GM12878 (cell line): ENCODE data around the gene RPRML. TPM values are rescaled to one million over a fixed set of nuclear protein-coding genes. Genes with fewer than 3 reads are reported as not detected.
A peak's percentile ranks its signal among the peaks of the same experiment; 100 is the strongest.
"Not testable (repeated sequence)": the region's sequence is repeated elsewhere in the genome, so short reads cannot be mapped to it uniquely, and the experiment has no call there.

ENCODE experiments used
- ATAC-seq: fragments of 200-7000 bp; cut with Tn5 transposase; 3 replicates; pipeline ENCODE4 v1.9.1; 2020; ENCODE audit warnings: mild to moderate bottlenecking, moderate library complexity
- BruUV-seq: library from RNA; stranded (reverse); fragments of 400-500 nt; replicated peaks from 2 replicates; lab custom pipeline; 2021; lab: Mats Ljungman, UMichigan
- CTCF ChIA-PET: fragments of 300-600 bp; sonication (Branson Sonifier 250); formaldehyde crosslinking; extraction: SDS; loops from one replicate; lab custom pipeline; 2021; ENCODE audit warnings: inconsistent platforms; lab: Yijun Ruan, JAX
- POLR2A ChIA-PET: fragments of 350-600 bp; formaldehyde crosslinking; extraction: SDS; loops from one replicate; lab custom pipeline; 2021; ENCODE audit warnings: inconsistent platforms; lab: Charles Lee
- RAD21 ChIA-PET: fragments of 300-600 bp; sonication (Branson Sonifier 250); formaldehyde crosslinking; loops from one replicate; lab custom pipeline; 2023; ENCODE audit warnings: antibody characterized with exemption; ENCODE audit not compliant: unreplicated experiment; lab: Charles Lee
- SMC1A ChIA-PET: fragments of 300-600 bp; sonication (Branson Sonifier 250); formaldehyde crosslinking; loops from one replicate; lab custom pipeline; 2023; ENCODE audit not compliant: unreplicated experiment, uncharacterized antibody; lab: Charles Lee
- DNase-seq: peaks from one replicate; pipeline ENCODE4 v3.0.0-alpha.2; 2011; ENCODE audit warnings: low read depth, low spot score
- FAIRE-seq: peaks from 3 replicates; lab custom pipeline; 2011; peaks lifted over from hg19 to GRCh38; lab: Jason Lieb, UNC
- H2AFZ ChIP-seq: 2 replicates; pipeline ENCODE4 v1.6.0; 2011; ENCODE audit warnings: low read depth, low read length, control low read depth; ENCODE audit not compliant: control insufficient read depth
- H3K27ac ChIP-seq: 2 replicates; pipeline ENCODE4 v1.5.1; 2011; ENCODE audit warnings: control low read depth; ENCODE audit not compliant: control insufficient read depth, insufficient read depth
- H3K27me3 ChIP-seq, 2 experiments: replicated peaks in 1 of 2; 2 replicates each; pipeline versions ENCODE4 v1.6.0 to v1.6.1; 2011; ENCODE audit warnings: low read length in 1 of 2; ENCODE audit not compliant: control insufficient read depth in 2 of 2, insufficient read depth in 2 of 2
- H3K36me3 ChIP-seq, 2 experiments: 2 replicates each; pipeline ENCODE4 v1.5.1; 2011; ENCODE audit warnings: low read length in 1 of 2; ENCODE audit not compliant: control insufficient read depth in 2 of 2, insufficient read depth in 2 of 2
- H3K4me1 ChIP-seq: 2 replicates; pipeline ENCODE4 v1.6.1; 2011; ENCODE audit warnings: mild to moderate bottlenecking, low read length, moderate library complexity, mixed read lengths; ENCODE audit not compliant: control insufficient read depth, insufficient read depth
- H3K4me2 ChIP-seq: 2 replicates; pipeline ENCODE4 v1.6.0; 2011; ENCODE audit warnings: control low read depth; ENCODE audit not compliant: control insufficient read depth, insufficient read depth
- H3K4me3 ChIP-seq: fragments of 200-600 bp; sonication (generic); 2 replicates; pipeline ENCODE4 v1.5.1; 2016
- H3K79me2 ChIP-seq: 2 replicates; pipeline ENCODE4 v1.6.0; 2011; ENCODE audit warnings: low read length; ENCODE audit not compliant: control insufficient read depth, insufficient read depth
- H3K9ac ChIP-seq: 2 replicates; pipeline ENCODE4 v1.8.0; 2011; ENCODE audit warnings: low read length, control low read depth, mixed read lengths; ENCODE audit not compliant: control insufficient read depth, insufficient read depth
- H3K9me3 ChIP-seq: replicated peaks from 3 replicates; pipeline ENCODE4 v1.5.1; 2011; ENCODE audit warnings: mild to moderate bottlenecking, low read length; ENCODE audit not compliant: control insufficient read depth, insufficient read depth
- H4K20me1 ChIP-seq: 2 replicates; pipeline ENCODE4 v1.6.0; 2011; ENCODE audit not compliant: control insufficient read depth, insufficient read depth
- CREB1 ChIP-seq: IDR thresholded peaks from 2 replicates; pipeline ENCODE4 v1.6.1; 2012; ENCODE audit warnings: low read depth, mild to moderate bottlenecking, inconsistent platforms
- E2F8 ChIP-seq: fragments of 450-650 bp; IDR thresholded peaks from 2 replicates; pipeline ENCODE4 v1.6.1; 2018; ENCODE audit warnings: mild to moderate bottlenecking, low read depth, moderate library complexity; ENCODE audit not compliant: partially characterized antibody
- GATAD2B ChIP-seq: fragments of 450-650 bp; conservative IDR thresholded peaks from 2 replicates; pipeline ENCODE4 v1.6.1; 2017; ENCODE audit warnings: low read depth, mild to moderate bottlenecking, moderate library complexity
- IKZF1 ChIP-seq: fragments of 450-650 bp; conservative IDR thresholded peaks from 2 replicates; pipeline ENCODE4 v1.6.1; 2017; ENCODE audit warnings: antibody characterized with exemption, mild to moderate bottlenecking
- MAX ChIP-seq: IDR thresholded peaks from 2 replicates; pipeline ENCODE4 v1.6.1; 2012; ENCODE audit warnings: low read depth, low read length, improper control_type of control experiment
- MXI1 ChIP-seq: fragments of 150-350 bp; IDR thresholded peaks from 2 replicates; pipeline ENCODE4 v1.6.1; 2011; ENCODE audit warnings: low read depth, mild to moderate bottlenecking, inconsistent platforms, low read length, improper control_type of control experiment
- NR2C1 ChIP-seq: fragments of 450-650 bp; IDR thresholded peaks from 2 replicates; pipeline ENCODE4 v1.6.1; 2017; ENCODE audit warnings: antibody characterized with exemption, mild to moderate bottlenecking, moderate library complexity
- RCOR1 ChIP-seq: conservative IDR thresholded peaks from 2 replicates; pipeline ENCODE4 v1.6.1; 2012; ENCODE audit warnings: low read depth, low read length, improper control_type of control experiment
- REST ChIP-seq: IDR thresholded peaks from 2 replicates; pipeline ENCODE4 v1.6.1; 2012; ENCODE audit warnings: mild to moderate bottlenecking, low read depth, low read length
- RUNX3 ChIP-seq: IDR thresholded peaks from 2 replicates; pipeline ENCODE4 v1.6.1; 2012; ENCODE audit warnings: low read length, inconsistent platforms
- SIN3A ChIP-seq: IDR thresholded peaks from 2 replicates; pipeline ENCODE4 v1.6.1; 2012; ENCODE audit warnings: low read depth, low read length, improper control_type of control experiment
- YY1 ChIP-seq: IDR thresholded peaks from 2 replicates; pipeline ENCODE4 v1.6.1; 2011; ENCODE audit warnings: low read depth, mild to moderate bottlenecking, low read length
- WGBS: methylation state at CpG from one replicate; pipeline ENCODE4 v1.1.6; 2016; ENCODE audit warnings: low lambda C conversion rate; ENCODE audit not compliant: insufficient replicate concordance, insufficient coverage; ENCODE audit errors: missing lambda C conversion rate; 5-methylcytosine and 5-hydroxymethylcytosine counted together
- in situ Hi-C: fragments of 300-500 bp; cut with MboI; formaldehyde crosslinking; loops from 9 replicates; pipeline ENCODE4 v1.14.3; 2018; ENCODE audit warnings: mixed read lengths
- intact Hi-C: fragments of 100-400 bp; cut with micrococcal nuclease; formaldehyde crosslinking; loops from one replicate; pipeline ENCODE4 v1.14.2; 2022; ENCODE audit not compliant: unreplicated experiment
- polyA plus RNA-seq, 11 experiments: library from polyadenylated mRNA; depleted of rRNA in 4 of 11; unstranded in 6 of 11; stranded (reverse) in 5 of 11; fragments of >200 nt; fragmentation: Nextera tagmentation in 4 of 11; fragmentation: Illumina TruSeq in 1 of 11; extraction: Ambion mirVana in 4 of 11; extraction: Trizol in 1 of 11; gene quantifications; 1 replicate in 1 of 11; 2 replicates in 10 of 11; pipeline versions ENCODE4 v1.2.1 to v1.2.3, GENCODE V29; 2011 to 2016; ENCODE audit warnings: inconsistent platforms in 2 of 11, missing spikeins in 2 of 11, low read depth in 1 of 11
- total RNA-seq, 4 experiments: library from RNA; depleted of rRNA in 3 of 4; stranded (reverse); fragments of >200 nt in 3 of 4; fragmentation: Illumina TruSeq in 1 of 4; extraction: Trizol in 1 of 4; gene quantifications; 2 replicates each; pipeline versions ENCODE4 v1.2.1 to v1.2.3, GENCODE V29; 2013 to 2021

Gene RPRML
- total and polyA plus RNA-seq, 10 of the 15 experiments (the other 5 are each of a cell fraction or from before 2014, with no cell fraction given) = not detected

GRCh38 chr17:46989637-46990431 lies 10.8 kb upstream of the RPRML start (continued):
- TF ChIP-seq IKZF1 (0 out of 2 replicates have a peak, but pooled peaks have one; percentile 23), RUNX3 (peak; percentile 58), MAX (no peak), E2F8 (no peak), NR2C1 (no peak), YY1 (no peak), MXI1 (no peak), CREB1 (no peak), SIN3A (no peak), GATAD2B (no peak), RCOR1 (no peak), REST (no peak)

- H3K4me3 ChIP-seq, H3K9me3 ChIP-seq, FAIRE-seq, H3K27ac ChIP-seq, ATAC-seq, H4K20me1 ChIP-seq, H3K4me1 ChIP-seq, H3K4me2 ChIP-seq, POLR2A ChIA-PET, H3K27me3 ChIP-seq, RAD21 ChIA-PET, DNase-seq, SMC1A ChIA-PET, in situ Hi-C loops, H3K36me3 ChIP-seq, H2AFZ ChIP-seq, intact Hi-C loops, BruUV-seq, H3K9ac ChIP-seq, H3K79me2 ChIP-seq, CTCF ChIA-PET: not testable (repeated sequence)
- WGBS = 51% methylated on average over 5 of the region's 5 CpGs
Measured at GRCh38 chr17:46987927-46988326, 8.9 kb upstream of the RPRML start.
